ENCODE results near the gene TUB. TPM values are rescaled to one million over a fixed set of nuclear protein-coding genes. Genes with fewer than 3 reads are reported as not detected.

The TUB gene
- total RNA-seq, 2 experiments from 2014 or later: 0.19 to 0.34 TPM

DNA sequence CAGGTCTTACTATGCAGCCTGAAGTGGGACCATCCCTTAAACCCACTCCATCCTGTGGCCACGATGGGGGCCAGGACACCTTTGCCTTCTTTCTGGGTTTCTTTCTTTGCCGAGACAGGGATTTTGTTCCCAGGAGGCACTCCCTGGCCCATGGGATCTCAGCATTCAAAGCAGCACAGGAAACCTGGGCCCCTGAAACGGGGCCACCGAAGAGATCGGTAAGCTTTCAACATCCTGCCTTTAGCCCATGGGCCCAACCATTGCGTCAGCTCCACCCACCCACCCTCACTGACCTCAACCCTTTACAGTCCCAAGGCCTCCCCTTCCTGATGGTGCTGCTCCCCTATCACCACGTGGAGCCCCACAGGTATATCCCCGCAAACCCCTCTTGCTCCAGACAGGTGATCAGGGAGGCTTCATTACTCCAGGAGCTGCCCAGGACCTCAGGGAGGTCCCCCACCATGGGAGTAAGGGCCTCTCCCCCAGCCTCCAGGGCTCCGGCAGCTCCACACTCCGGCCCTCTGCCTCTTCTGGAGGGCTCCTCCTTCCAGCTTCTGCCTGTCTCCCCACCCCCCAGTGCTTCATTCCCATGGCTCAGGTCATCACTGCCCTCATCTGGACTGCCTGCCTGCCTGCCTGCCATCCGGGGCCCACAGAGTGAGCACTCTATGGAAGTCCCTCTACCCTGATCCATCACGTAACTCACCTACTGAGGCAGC lies 42.0 kb upstream of the TUB start:
- Mint-ChIP-seq H3K27me3 (peaks cover 10% of the 10 kb centered on the region), H3K4me1 (no peaks in the 10 kb centered on the region), H3K36me3 (no peaks in the 10 kb centered on the region), H3K27ac (no peak overlapping the region), H3K4me3 (no peak overlapping the region), H3K9me3 (no peaks in the 10 kb centered on the region)
- no peak for DNase-seq

DNA sequence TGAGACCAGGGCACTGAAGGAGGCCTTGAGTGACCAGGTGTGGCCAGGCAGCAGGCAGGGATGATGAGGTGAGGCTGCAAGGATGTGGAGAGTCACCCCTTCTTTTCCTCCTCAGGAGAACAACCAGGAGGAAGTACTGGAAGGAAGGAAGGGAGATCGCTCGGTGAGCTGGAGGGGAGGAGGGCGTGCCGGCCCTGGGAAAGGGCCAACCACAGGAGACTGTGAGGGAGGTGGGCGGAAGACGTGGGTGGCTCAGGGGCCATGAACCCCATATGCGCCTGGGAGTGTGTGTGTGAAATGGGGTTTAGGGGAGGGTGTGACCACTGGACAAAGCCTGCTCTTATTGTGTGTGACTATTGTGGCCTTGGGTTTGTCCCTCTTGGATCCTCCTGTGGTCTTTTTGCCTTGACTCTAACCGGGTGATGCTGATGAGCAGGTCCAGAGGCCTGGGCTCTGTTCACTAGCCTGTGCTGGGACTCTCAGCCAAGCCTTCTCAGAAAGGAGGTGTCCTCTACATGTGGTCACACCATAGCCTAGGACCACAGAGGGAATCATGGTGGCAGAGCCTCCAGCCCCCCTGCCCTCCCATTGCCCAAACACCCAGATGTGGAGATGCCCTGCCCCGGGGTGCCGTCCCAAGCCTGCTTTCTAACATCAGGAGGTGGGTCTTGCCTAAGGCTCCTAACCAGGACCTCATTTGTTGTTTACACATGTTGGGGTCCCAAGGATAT lies 41.3 kb upstream of the TUB start:
- H3K27me3 Mint-ChIP-seq: peaks cover 10% of the 10 kb centered on the region
- H3K27ac Mint-ChIP-seq: no peak overlapping the region
- H3K4me1 Mint-ChIP-seq: no peaks in the 10 kb centered on the region
- no peaks in the 10 kb centered on the region for H3K9me3 Mint-ChIP-seq
- DNase-seq: no peak
- no peak overlapping the region for H3K4me3 Mint-ChIP-seq
- H3K36me3 Mint-ChIP-seq: no peaks in the 10 kb centered on the region

DNA sequence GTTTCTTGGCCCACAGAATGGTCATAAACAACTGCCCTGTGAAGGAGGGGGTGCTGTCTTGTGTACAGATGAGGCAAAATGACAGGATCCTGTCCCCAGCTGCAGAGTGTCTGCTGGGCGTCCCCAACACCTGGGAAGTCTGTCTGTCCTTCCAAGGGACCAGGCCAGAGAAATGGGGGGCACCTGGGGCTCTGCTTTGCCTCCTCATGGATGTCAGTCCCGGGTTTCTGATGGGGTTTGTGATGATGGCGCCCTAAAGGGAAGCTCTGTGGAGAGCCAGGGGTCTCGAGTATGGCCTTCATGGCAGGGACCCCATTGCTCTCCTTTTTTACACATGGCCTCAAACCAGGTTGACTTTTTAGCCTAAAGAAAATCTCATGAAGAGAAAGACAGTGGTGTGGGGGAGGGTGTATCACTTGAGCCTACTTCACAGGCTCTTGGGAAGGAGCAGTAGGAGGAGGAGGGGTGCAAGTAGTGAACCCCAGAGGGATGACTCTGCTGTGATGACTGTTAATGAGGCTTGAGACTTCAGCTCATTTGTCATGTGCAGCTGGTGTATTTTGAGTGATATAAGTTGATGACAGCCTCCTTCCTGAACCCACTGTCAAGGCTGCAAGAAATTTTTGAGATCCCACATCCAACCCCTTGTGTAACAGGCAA lies 40.6 kb upstream of the TUB start:
- H3K27ac Mint-ChIP-seq: no peak overlapping the region
- no peaks in the 10 kb centered on the region for H3K4me1 Mint-ChIP-seq
- no peak overlapping the region for H3K4me3 Mint-ChIP-seq
- H3K36me3 Mint-ChIP-seq: no peaks in the 10 kb centered on the region
- DNase-seq: no peak
- H3K27me3 Mint-ChIP-seq: peaks cover 16% of the 10 kb centered on the region
- H3K9me3 Mint-ChIP-seq: no peaks in the 10 kb centered on the region

DNA sequence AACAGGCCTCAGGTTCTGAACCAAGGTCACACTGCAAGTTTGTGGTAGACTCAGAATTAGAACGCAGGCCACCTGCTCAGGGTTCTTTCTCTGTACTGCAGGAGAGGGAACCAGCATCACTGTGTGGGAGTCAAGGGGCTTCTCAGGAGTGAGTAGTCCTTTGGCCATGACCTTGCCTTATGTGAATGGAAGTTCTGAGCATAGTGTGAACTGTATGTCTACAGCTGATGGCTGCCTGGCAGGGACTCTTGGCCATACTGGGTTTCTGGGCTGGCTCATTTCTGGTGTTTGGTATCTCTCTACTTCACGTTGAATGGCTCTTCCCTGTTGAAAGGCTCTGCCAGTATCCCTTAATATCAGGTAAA lies 40.1 kb upstream of the TUB start:
- Mint-ChIP-seq H3K36me3 (no peaks in the 10 kb centered on the region), H3K4me3 (no peak overlapping the region), H3K27me3 (peaks cover 16% of the 10 kb centered on the region), H3K9me3 (no peaks in the 10 kb centered on the region), H3K27ac (no peak overlapping the region), H3K4me1 (no peaks in the 10 kb centered on the region)
- no peak for DNase-seq

DNA sequence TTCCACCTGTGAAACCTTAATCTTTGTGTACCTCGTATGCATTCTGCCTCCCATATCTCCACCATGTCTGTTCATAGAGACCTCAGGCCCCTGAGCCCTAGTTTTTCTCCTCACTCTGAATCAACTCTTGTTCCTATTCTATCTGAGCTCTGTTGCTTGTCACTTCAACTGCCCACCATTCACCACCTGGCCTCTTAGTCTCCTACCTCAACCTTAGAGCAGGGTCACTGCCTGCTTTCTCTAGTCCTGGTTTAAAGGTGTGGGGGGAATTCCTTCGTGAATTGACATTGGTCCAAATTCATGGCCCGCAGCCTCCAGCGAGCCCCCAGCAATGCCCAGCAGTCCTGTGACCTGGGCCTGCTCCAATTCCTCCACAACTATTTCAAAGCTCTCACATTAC lies 39.4 kb upstream of the TUB start:
- H3K27ac Mint-ChIP-seq: no peak overlapping the region
- no peaks in the 10 kb centered on the region for H3K4me1 Mint-ChIP-seq
- H3K9me3 Mint-ChIP-seq: no peaks in the 10 kb centered on the region
- peaks cover 16% of the 10 kb centered on the region for H3K27me3 Mint-ChIP-seq
- H3K36me3 Mint-ChIP-seq: no peaks in the 10 kb centered on the region
- no peak overlapping the region for H3K4me3 Mint-ChIP-seq
- no peak for DNase-seq

DNA sequence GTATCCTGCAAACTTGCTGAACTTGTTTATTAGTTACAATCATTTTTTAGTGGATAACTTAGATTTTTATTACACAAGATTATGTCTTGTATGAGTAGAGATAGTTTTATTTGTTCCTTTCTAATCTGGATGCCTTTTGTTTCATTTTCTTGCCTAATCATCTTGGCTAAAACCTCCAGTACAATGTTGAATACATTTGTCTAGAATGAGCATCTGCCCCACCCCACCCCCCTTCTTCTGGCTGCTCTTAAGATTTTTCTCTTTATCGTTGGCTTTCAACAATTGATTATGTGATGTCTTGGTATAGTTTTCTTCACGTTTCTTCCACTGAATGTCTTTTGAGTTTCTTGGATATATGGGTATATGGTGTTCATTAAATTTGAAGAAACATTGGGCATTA lies 37.3 kb upstream of the TUB start:
- no peak for DNase-seq
- Mint-ChIP-seq H3K27ac (no peak overlapping the region), H3K27me3 (peaks cover 16% of the 10 kb centered on the region), H3K36me3 (no peaks in the 10 kb centered on the region), H3K4me3 (no peak overlapping the region), H3K9me3 (no peaks in the 10 kb centered on the region), H3K4me1 (no peaks in the 10 kb centered on the region)

DNA sequence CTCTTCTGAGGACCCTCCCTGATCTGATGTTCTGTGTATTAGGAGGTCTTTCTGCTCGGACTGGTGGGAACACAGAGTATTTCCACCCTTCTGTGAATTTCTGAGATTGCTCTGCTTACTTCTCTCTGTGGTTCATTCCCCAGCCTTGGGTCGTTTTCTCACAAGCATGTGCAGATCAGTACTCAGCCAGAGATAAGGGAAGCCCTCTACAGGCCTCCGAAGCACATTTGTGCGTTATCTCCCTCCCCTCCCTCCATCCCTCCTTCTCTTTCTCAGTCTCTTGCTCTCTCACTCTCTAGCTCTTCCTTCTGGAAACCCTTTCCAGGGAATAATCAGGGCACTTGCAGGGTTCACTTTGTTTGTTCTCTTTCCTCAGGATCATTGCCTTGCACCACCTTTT lies 35.2 kb upstream of the TUB start:
- no peak for DNase-seq
- peaks cover 17% of the 10 kb centered on the region for H3K27me3 Mint-ChIP-seq
- no peak overlapping the region for H3K27ac Mint-ChIP-seq
- no peaks in the 10 kb centered on the region for H3K9me3 Mint-ChIP-seq
- no peak overlapping the region for H3K4me3 Mint-ChIP-seq
- no peaks in the 10 kb centered on the region for H3K4me1 Mint-ChIP-seq
- H3K36me3 Mint-ChIP-seq: no peaks in the 10 kb centered on the region

DNA sequence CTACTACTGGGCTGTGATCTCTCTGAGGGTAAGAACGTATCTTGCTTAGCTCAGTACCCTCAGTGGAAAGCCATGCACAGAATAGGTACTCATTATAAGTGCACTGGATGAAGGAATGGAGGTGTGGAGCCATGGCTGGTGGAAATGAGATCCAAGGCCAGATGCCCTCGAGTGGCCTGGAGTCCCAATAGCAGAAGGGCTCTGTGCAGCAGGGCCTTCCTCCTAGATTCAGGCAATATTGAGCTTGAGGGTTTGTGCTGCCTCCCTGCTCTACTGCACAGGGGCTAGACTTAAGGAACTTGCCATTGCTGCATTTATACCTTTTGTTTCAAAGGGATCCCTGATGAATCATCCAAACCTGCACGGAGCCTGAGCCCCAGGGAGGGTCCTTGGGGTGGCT lies 33.6 kb upstream of the TUB start:
- peaks cover 27% of the 10 kb centered on the region for H3K27me3 Mint-ChIP-seq
- H3K27ac Mint-ChIP-seq: no peak overlapping the region
- DNase-seq: no peak
- H3K4me3 Mint-ChIP-seq: no peak overlapping the region
- H3K9me3 Mint-ChIP-seq: no peaks in the 10 kb centered on the region
- no peaks in the 10 kb centered on the region for H3K4me1 Mint-ChIP-seq
- no peaks in the 10 kb centered on the region for H3K36me3 Mint-ChIP-seq

DNA sequence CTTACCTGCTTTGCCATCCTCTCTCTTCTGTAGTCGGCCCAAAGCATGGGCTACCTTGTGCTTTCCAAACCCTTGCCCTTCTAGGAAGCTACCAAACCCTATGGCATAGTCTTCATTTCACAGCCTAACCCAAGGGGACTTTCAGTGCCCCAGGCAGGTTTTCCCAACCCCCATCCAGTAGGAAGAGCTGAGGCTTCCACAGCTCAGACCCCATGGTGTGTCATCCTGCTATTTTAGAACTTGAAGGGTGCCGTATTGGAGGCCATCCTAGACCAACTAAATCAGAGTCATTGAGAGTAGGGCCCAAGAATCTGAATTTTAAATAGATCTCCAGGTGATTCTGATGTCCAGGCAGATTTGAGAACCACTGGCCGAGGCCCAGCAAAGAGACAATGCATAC lies 31.9 kb upstream of the TUB start:
- Mint-ChIP-seq H3K4me1 (no peaks in the 10 kb centered on the region), H3K27ac (no peak overlapping the region), H3K9me3 (no peaks in the 10 kb centered on the region), H3K27me3 (peaks cover 23% of the 10 kb centered on the region), H3K36me3 (no peaks in the 10 kb centered on the region), H3K4me3 (no peak overlapping the region)
- DNase-seq: no peak

DNA sequence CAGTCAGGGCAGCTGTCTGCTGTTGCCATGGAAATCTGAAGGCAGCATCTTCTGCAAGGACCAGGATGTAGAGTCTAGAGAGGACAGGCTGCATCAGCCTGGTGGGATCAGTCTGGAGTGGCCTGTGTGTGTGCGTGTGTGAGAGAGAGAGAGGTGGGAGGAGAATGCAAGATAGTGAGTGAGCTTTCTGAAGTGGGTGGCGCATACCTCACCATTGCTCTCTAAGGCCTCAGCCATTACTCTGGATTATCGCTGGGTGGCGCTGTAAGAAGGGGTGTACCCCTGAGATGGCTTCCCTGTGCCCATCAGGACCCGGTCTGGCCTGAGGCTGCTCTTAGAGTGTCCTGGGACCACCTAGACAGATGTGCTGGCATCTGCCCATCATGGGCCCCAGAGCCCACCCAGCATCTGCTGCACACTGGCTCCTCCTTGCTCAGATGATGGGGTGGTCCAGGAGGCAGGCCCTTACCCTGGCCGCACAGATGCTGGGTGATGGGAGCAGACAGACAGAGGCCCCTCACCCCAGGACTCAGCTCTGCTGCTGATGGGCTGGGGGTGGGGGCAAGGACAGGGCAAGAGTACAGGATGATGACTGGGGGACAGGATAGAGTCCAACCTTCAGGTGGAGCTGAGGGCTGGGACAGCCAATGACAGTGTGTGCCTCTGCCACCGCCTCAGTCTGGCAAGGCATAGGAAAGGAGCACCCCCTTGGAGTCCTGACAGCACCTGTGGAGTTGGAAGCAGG lies 25.7 kb upstream of the TUB start:
- DNase-seq: no peak
- Mint-ChIP-seq H3K9me3 (no peaks in the 10 kb centered on the region), H3K36me3 (no peaks in the 10 kb centered on the region)

DNA sequence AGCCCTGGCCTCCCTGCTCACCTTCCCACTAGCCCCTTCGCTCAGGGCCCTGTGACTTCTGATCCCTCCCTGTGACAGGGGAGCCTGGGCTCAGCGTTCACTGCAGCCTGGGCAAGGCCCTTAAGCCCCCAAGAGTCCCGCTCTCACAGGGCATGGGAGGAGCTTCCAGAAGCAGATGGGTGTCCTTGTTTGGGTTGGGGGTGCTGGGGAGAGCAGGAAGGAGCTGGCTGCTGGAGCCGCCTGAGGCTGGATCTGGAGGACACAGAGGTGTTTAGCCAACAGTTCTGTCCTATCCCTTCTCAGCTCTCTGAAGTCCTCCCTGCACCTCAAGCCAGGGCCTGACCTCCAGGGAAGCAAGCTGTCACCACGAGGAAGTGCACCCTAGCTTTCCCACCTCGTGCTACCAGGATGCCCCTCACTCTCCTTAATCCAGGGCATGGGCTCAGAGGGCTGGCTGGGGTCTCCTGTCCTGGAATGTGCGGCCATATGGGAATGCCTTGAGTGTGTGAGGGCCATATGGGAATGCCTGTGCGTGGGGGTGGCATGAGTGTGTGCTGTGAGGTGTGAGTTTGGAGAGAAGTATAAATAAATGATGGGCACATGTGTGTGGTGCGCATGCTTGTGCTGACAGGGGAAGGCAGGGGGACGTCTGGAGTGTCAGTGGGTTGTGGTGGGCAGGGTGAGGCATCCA lies 25.0 kb upstream of the TUB start:
- Mint-ChIP-seq H3K36me3 (no peaks in the 10 kb centered on the region), H3K4me3 (no peak overlapping the region), H3K27me3 (peaks cover 9% of the 10 kb centered on the region), H3K27ac (no peak overlapping the region), H3K9me3 (no peaks in the 10 kb centered on the region), H3K4me1 (peaks cover 6% of the 10 kb centered on the region)
- no peak for DNase-seq

More for the DNA sequence above, 25.7 kb upstream of the TUB start:
- Mint-ChIP-seq H3K4me3 (no peak overlapping the region), H3K4me1 (peaks cover 6% of the 10 kb centered on the region), H3K27me3 (peaks cover 13% of the 10 kb centered on the region), H3K27ac (no peak overlapping the region)

DNA sequence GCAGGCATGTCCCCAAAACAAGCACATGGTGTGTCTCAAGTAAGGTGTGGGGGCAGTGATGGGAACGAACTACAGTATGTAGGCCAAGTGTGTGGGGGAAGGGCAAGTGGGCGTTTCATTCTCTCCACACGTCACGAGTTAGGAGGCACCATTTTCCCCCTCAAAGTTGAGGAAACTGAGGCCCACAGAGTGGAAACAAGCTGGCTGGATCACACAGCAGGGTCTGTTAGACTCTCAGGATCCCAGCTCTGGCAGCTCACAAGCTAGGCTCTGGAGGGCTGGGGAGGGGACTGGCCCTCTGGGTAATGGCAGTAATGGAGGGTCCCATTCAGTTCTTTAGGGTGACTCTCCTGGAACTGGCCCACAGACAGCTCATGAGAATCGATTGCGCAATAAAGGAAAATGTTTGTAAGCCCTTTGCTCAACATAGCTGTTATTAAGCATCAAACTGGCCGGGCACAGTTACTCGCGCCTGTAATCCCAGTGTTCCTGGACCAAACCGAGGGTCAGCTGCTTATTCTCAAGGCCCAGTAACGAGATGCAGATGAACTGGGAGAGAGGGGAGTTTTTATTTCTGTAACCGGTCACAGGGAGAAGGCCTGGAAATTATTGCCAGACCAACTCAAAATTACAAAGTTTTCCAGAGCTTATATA lies 24.1 kb upstream of the TUB start:
- peaks cover 6% of the 10 kb centered on the region for H3K4me1 Mint-ChIP-seq
- no peaks in the 10 kb centered on the region for H3K9me3 Mint-ChIP-seq
- no peak overlapping the region for H3K4me3 Mint-ChIP-seq
- no peaks in the 10 kb centered on the region for H3K36me3 Mint-ChIP-seq
- no peak for DNase-seq
- H3K27ac Mint-ChIP-seq: no peak overlapping the region
- peaks cover 1% of the 10 kb centered on the region for H3K27me3 Mint-ChIP-seq

DNA sequence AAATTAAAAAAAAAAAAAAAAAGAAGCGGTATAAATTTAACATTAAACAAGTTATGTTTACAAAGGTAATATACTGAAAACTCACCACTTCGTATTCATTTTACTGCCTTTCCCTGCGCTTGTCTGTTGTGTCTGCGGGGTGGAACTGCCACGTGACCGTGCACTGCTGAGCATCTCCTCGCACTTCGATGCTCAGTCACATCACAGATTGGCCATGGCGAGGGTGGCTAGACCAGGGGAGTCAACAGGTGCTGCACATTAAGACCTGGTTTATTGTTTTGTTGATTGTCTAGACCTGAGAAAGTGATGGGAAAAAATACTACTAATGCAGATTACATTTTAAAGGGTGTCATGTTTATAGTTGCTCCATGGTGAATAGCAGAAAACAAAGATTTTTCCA lies 22.8 kb upstream of the TUB start:
- no peak overlapping the region for H3K27ac Mint-ChIP-seq
- no peaks in the 10 kb centered on the region for H3K27me3 Mint-ChIP-seq
- no peaks in the 10 kb centered on the region for H3K36me3 Mint-ChIP-seq
- H3K4me1 Mint-ChIP-seq: peaks cover 6% of the 10 kb centered on the region
- H3K4me3 Mint-ChIP-seq: no peak overlapping the region
- no peaks in the 10 kb centered on the region for H3K9me3 Mint-ChIP-seq
- DNase-seq: no peak

DNA sequence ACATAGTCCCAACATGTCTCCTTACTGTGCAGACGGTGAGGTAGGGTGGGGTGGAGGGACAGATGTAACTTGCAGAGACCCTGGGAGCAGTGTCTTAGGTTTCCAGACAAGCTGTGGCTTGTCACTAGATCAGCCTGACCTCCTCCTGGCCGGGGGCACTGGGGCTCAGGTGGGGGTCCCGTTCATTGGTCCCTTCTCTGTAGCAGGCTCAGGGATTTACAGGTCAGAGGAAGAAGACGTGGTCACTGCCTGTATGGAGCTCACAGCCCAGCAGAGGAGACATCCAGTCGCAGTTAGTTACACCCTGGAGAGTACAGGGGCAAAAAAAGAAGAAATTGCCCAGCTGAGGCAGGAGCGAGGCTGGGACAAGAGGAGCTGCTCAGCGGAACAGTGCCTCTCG lies 22.0 kb upstream of the TUB start:
- no peaks in the 10 kb centered on the region for H3K36me3 Mint-ChIP-seq
- no peaks in the 10 kb centered on the region for H3K27me3 Mint-ChIP-seq
- H3K27ac Mint-ChIP-seq: no peak overlapping the region
- H3K4me1 Mint-ChIP-seq: peaks cover 6% of the 10 kb centered on the region
- no peaks in the 10 kb centered on the region for H3K9me3 Mint-ChIP-seq
- DNase-seq: no peak
- no peak overlapping the region for H3K4me3 Mint-ChIP-seq

Measured in activated naive CD8-positive, alpha-beta T cell treated with anti-CD3 and anti-CD28 coated beads for 36 hours (primary cell).